Measurements from ENCODE around the gene PLPP2. TPM values are rescaled to one million over a fixed set of nuclear protein-coding genes. Genes with fewer than 3 reads are reported as not detected.

Gene PLPP2
- total RNA-seq, 1 experiment from 2014 or later, result not detected

GRCh38 chr19:325173-325936 lies 34.2 kb upstream of the PLPP2 start:
- ATAC-seq, result no peak
- no peaks in the 10 kb centered on the region for H4K20me1 ChIP-seq (ENCODE audit: low read length)
- H3K79me2 ChIP-seq (ENCODE audit: low read length), result no peaks in the 10 kb centered on the region
- no peaks in the 10 kb centered on the region for H3K27me3 ChIP-seq (ENCODE audit: low read length)
- CTCF ChIA-PET, result no interaction called here
- H3K4me1 ChIP-seq (ENCODE audit: insufficient read depth, low read length), result no peaks in the 10 kb centered on the region
- no peaks in the 10 kb centered on the region for H3F3A ChIP-seq (ENCODE audit: low read length, unreplicated experiment)
- no TSS peak for BruUV-seq (replicated peaks)
- no peak overlapping the region for H3K27ac ChIP-seq (ENCODE audit: low read length)
- H3K9ac ChIP-seq (ENCODE audit: low read length), result no peak overlapping the region
- no peak for TF ChIP-seq CTCF (conservative IDR thresholded peaks at IDR 0.05; ENCODE audit: low read depth, low read length)
- no peak for DNase-seq
- H3K36me3 ChIP-seq (ENCODE audit: low read depth, low read length), result no peaks in the 10 kb centered on the region
- intact Hi-C loops (cut with micrococcal nuclease), result no loop called here
- H3K9me3 ChIP-seq (ENCODE audit: low read length), result no peaks in the 10 kb centered on the region
- no peak overlapping the region for H3K4me2 ChIP-seq (ENCODE audit: low read length)
- POLR2A ChIA-PET (ENCODE audit: unreplicated experiment), result no interaction called here
- H3K4me3 ChIP-seq (ENCODE audit: low read length), result no peak overlapping the region
- no peak overlapping the region for H2AFZ ChIP-seq (ENCODE audit: low read length)
- no peaks in the 10 kb centered on the region for H3K9me2 ChIP-seq (replicated peaks; ENCODE audit: low read length)

GRCh38 chr19:324716-325115 lies 33.5 kb upstream of the PLPP2 start:
- no peak for ATAC-seq
- ChIA-PET POLR2A (ENCODE audit: unreplicated experiment) (no interaction called here), CTCF (no interaction called here)
- Histone ChIP-seq H3K9ac (ENCODE audit: low read length) (no peak overlapping the region), H3K36me3 (ENCODE audit: low read depth, low read length) (no peaks in the 10 kb centered on the region), H3F3A (ENCODE audit: low read length, unreplicated experiment) (no peaks in the 10 kb centered on the region), H3K27ac (ENCODE audit: low read length) (no peak overlapping the region), H3K4me1 (ENCODE audit: insufficient read depth, low read length) (no peaks in the 10 kb centered on the region), H3K4me3 (ENCODE audit: low read length) (no peak overlapping the region), H3K4me2 (ENCODE audit: low read length) (no peak overlapping the region), H3K27me3 (ENCODE audit: low read length) (no peaks in the 10 kb centered on the region), H2AFZ (ENCODE audit: low read length) (no peak overlapping the region), H3K79me2 (ENCODE audit: low read length) (no peaks in the 10 kb centered on the region), H4K20me1 (ENCODE audit: low read length) (no peaks in the 10 kb centered on the region), H3K9me2 (replicated peaks; ENCODE audit: low read length) (no peaks in the 10 kb centered on the region), H3K9me3 (ENCODE audit: low read length) (no peaks in the 10 kb centered on the region)
- intact Hi-C loops (cut with micrococcal nuclease), result no loop called here
- DNase-seq, result no peak
- BruUV-seq (replicated peaks), result no TSS peak
- no peak for TF ChIP-seq EZH2 (IDR thresholded peaks at IDR 0.05; ENCODE audit: low read length, unreplicated experiment)
- no peak for TF ChIP-seq EZH2phosphoT487 (IDR thresholded peaks at IDR 0.05; ENCODE audit: borderline replicate concordance, low read length)
- TF ChIP-seq CTCF (conservative IDR thresholded peaks at IDR 0.05; ENCODE audit: low read depth, low read length), result no peak

DNA sequence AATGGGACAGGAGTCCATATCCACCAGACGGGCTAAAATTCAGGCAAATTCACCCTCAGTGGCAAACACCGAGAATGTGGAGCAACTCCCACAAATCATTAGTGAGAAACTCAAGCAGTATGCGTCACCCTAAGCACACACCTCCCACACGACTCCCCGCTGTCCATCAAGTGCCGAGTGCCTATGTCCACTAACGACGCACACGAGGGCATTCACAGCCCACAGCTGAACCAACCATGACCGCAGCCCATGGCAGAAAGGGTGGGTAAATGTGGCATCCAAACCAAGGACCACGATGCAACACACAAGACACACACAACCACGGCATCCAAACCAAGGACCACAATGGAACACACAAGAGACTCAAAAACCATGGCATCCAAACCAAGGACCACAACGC lies 31.4 kb upstream of the PLPP2 start:
- Histone ChIP-seq H3K79me2 (ENCODE audit: low read length) (no peaks in the 10 kb centered on the region), H3K27ac (ENCODE audit: low read length) (no peak overlapping the region), H4K20me1 (ENCODE audit: low read length) (no peaks in the 10 kb centered on the region), H3K9me2 (replicated peaks; ENCODE audit: low read length) (no peaks in the 10 kb centered on the region), H3K4me1 (ENCODE audit: insufficient read depth, low read length) (no peaks in the 10 kb centered on the region), H3K9me3 (ENCODE audit: low read length) (no peaks in the 10 kb centered on the region), H3K9ac (ENCODE audit: low read length) (no peak overlapping the region), H3K4me2 (ENCODE audit: low read length) (no peak overlapping the region), H3K36me3 (ENCODE audit: low read depth, low read length) (no peaks in the 10 kb centered on the region), H2AFZ (ENCODE audit: low read length) (no peak overlapping the region), H3K27me3 (ENCODE audit: low read length) (no peaks in the 10 kb centered on the region), H3K4me3 (ENCODE audit: low read length) (no peak overlapping the region), H3F3A (ENCODE audit: low read length, unreplicated experiment) (no peaks in the 10 kb centered on the region)
- no peak for DNase-seq
- no TSS peak for BruUV-seq (replicated peaks)
- TF ChIP-seq CTCF (conservative IDR thresholded peaks at IDR 0.05; ENCODE audit: low read depth, low read length), result no peak
- TF ChIP-seq EZH2 (IDR thresholded peaks at IDR 0.05; ENCODE audit: low read length, unreplicated experiment), result no peak
- TF ChIP-seq EZH2phosphoT487 (IDR thresholded peaks at IDR 0.05; ENCODE audit: borderline replicate concordance, low read length), result no peak
- CTCF ChIA-PET, result no interaction called here
- no peak for ATAC-seq
- POLR2A ChIA-PET (ENCODE audit: unreplicated experiment), result no interaction called here
- intact Hi-C loops (cut with micrococcal nuclease), result no loop called here

All from PC-3 (cell line).